Mesothelial cell of epicardium (in vitro differentiated cells): Measurements from ENCODE around the gene SELENOS. TPM values are rescaled to one million over a fixed set of nuclear protein-coding genes. Genes with fewer than 3 reads are reported as not detected.

Experiments used
- DNase-seq, 2 experiments: peaks; one replicate each; pipeline ENCODE4 v3.0.0; 2021; ENCODE audit warnings: low spot score in 2 of 2; ENCODE audit not compliant: unreplicated experiment in 2 of 2
- H3K27ac Mint-ChIP-seq: 2 replicates; pipeline ENCODE4 v1.8.0; 2021; ENCODE audit warnings: mixed read lengths
- H3K27me3 Mint-ChIP-seq: 2 replicates; pipeline ENCODE4 v1.8.0; 2021; ENCODE audit warnings: low read depth, mixed read lengths
- H3K36me3 Mint-ChIP-seq: 2 replicates; pipeline ENCODE4 v1.8.0; 2021; ENCODE audit warnings: mixed read lengths
- H3K4me1 Mint-ChIP-seq: 2 replicates; pipeline ENCODE4 v1.8.0; 2021; ENCODE audit warnings: mixed read lengths
- H3K4me3 Mint-ChIP-seq: 2 replicates; pipeline ENCODE4 v1.8.0; 2021; ENCODE audit warnings: mild to moderate bottlenecking, moderate library complexity, mixed read lengths
- H3K9me3 Mint-ChIP-seq: 2 replicates; pipeline ENCODE4 v1.8.0; 2021; ENCODE audit warnings: mixed read lengths
- CTCF ChIP-seq: fragments of 200-600 bp; sonication (generic); IDR thresholded peaks from one replicate; pipeline ENCODE4 v1.5.0; 2021; ENCODE audit warnings: antibody characterized with exemption; ENCODE audit not compliant: unreplicated experiment
- total RNA-seq: library from RNA; stranded (reverse); gene quantifications from 3 replicates; pipeline ENCODE4 v1.2.1, GENCODE V29; 2021

SELENOS gene
- total RNA-seq, 1 donor from 2014 or later = 38.1 TPM

GRCh38 chr15:101323793-101324523 lies 46.7 kb upstream of the SELENOS start:
- Mint-ChIP-seq H3K27me3 (peaks cover 57% of the 10 kb centered on the region), H3K4me3 (no peak overlapping the region), H3K4me1 (no peaks in the 10 kb centered on the region), H3K9me3 (no peaks in the 10 kb centered on the region), H3K36me3 (no peaks in the 10 kb centered on the region), H3K27ac (no peak overlapping the region)
- no peak for TF ChIP-seq CTCF
- DNase-seq = no peak

GRCh38 chr15:101322854-101323477 lies 45.7 kb upstream of the SELENOS start:
- DNase-seq = no peak
- H3K27me3 Mint-ChIP-seq = peaks cover 60% of the 10 kb centered on the region
- H3K4me1 Mint-ChIP-seq = no peaks in the 10 kb centered on the region
- no peaks in the 10 kb centered on the region for H3K9me3 Mint-ChIP-seq
- TF ChIP-seq CTCF = no peak
- H3K36me3 Mint-ChIP-seq = no peaks in the 10 kb centered on the region
- no peak overlapping the region for H3K27ac Mint-ChIP-seq
- H3K4me3 Mint-ChIP-seq = no peak overlapping the region

- DNase-seq = no peak
- Mint-ChIP-seq H3K27me3 (peaks cover 55% of the 10 kb centered on the region), H3K27ac (no peak overlapping the region), H3K36me3 (no peaks in the 10 kb centered on the region), H3K9me3 (no peaks in the 10 kb centered on the region), H3K4me3 (no peak overlapping the region), H3K4me1 (no peaks in the 10 kb centered on the region)
- TF ChIP-seq CTCF = no peak
Observed at GRCh38 chr15:101322016-101322695, 44.9 kb upstream of the SELENOS start.

GRCh38 chr15:101320501-101321052 lies 43.3 kb upstream of the SELENOS start:
- H3K36me3 Mint-ChIP-seq = no peaks in the 10 kb centered on the region
- no peaks in the 10 kb centered on the region for H3K9me3 Mint-ChIP-seq
- H3K4me3 Mint-ChIP-seq = no peak overlapping the region
- H3K4me1 Mint-ChIP-seq = no peaks in the 10 kb centered on the region
- peaks cover 46% of the 10 kb centered on the region for H3K27me3 Mint-ChIP-seq
- no peak for DNase-seq
- H3K27ac Mint-ChIP-seq = no peak overlapping the region
- TF ChIP-seq CTCF = no peak

GRCh38 chr15:101318839-101319238 lies 41.6 kb upstream of the SELENOS start:
- peaks cover 46% of the 10 kb centered on the region for H3K27me3 Mint-ChIP-seq
- no peak for TF ChIP-seq CTCF
- no peak for DNase-seq

More at GRCh38 chr15:101318839-101319238, 41.6 kb upstream of the SELENOS start:
- Mint-ChIP-seq H3K9me3 (no peaks in the 10 kb centered on the region), H3K4me1 (no peaks in the 10 kb centered on the region), H3K4me3 (no peak overlapping the region), H3K36me3 (no peaks in the 10 kb centered on the region), H3K27ac (no peak overlapping the region)
